ENCODE data around the gene SLC5A9.
"Not testable (repeated sequence)": the region's sequence is repeated elsewhere in the genome, so short reads cannot be mapped to it uniquely, and the experiment has no call there.

The SLC5A9 gene

GRCh38 chr1:48222501-48223242, at the start of gene SLC5A9:
Gene SLC5A9 (plus strand): TSS chr1:48222716. CDS start chr1:48222737, 21 bp downstream.
- DNase-seq: no peak

- DNase-seq: no peak
These were observed 47.4 kb upstream of the SLC5A9 start for GRCh38 chr1:48175116-48175515.

- no peak for DNase-seq
These were observed 45.3 kb upstream of the SLC5A9 start for GRCh38 chr1:48177257-48177656.

- DNase-seq: no peak
These were observed 40.7 kb upstream of the SLC5A9 start for GRCh38 chr1:48181669-48182367.

- no peak for DNase-seq
These were observed 40.1 kb upstream of the SLC5A9 start for GRCh38 chr1:48182439-48182838.

DNA sequence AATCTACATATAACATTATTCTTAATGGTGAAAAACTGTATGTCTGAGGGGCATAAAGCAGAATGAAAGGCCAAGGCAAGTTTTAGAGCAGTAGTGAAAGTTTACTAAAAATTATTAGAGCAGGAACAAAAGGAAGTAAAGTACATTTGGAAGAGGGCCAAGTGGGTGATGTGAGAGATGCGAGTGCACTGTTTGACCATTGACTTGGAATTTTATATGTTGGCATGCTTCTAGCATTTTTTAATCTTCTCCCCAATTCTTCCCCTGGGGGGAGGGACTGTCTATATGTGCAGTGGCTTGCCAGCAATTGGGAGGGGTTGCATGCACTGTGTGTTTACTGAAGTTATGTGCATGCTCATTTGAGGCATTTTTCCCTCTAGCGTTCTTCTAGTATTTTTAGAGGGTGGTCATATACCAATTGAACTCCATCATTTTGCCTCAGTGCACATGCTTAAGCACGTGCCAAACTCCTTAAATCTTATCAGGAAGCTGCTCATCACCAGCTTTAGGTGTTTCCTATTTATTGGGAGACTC, 36.1 kb upstream of the SLC5A9 start:
- no peak for DNase-seq

DNA sequence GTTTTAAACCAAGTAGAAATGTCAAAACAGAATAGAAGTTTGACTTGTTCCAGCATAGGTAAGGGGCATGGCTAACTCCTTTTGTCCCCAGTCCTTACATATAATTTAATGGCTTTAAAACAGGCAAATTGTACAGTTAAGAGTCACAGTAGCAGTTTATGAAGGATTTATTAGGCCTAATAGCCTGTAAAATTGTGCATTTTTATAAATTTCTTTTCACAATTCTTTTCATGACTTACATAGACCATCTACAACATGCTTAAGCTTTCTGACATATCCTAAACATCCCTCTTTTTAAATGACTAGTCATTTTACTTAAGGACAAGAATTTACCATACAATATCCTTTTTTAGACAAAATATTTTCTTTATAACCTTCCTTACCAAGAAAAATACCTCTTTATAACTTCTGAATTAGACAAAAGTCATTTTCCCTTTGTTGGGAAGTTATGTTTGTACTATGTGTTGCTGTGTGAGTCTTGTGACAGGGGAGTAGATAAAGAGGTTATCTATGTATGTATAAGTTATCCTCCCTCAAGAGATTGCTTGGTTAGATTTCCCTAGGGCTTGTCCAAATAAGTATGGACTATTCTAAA, 34.5 kb upstream of the SLC5A9 start:
- DNase-seq: no peak

DNA sequence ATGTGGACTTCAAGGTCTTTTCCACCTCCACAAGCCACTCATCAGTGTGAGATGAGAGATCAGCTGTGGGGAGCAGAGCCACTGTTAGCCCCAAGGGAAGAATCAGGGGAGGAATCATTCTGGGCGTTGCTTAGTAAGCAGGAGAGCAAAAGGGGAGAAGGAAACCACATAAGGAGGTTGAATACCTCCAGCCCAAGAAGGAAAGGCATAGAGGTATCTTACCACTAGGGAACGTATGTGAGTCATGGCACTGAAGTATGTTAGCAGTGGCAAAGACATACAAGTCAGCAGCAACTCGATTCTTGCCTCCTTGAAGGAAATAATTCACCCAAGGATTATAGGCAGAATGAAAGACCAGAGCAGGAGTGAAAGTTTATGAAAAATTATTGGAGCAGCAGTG, 31.6 kb upstream of the SLC5A9 start:
- DNase-seq: no peak

GRCh38 chr1:48194801-48195200, 27.7 kb upstream of the SLC5A9 start:
- DNase-seq: no peak

GRCh38 chr1:48196237-48196636, 26.3 kb upstream of the SLC5A9 start:
- peak in 1 of 2 experiments; percentile 21 for DNase-seq

- no peak for DNase-seq
These were observed 23.5 kb upstream of the SLC5A9 start for GRCh38 chr1:48198970-48199369.

DNA sequence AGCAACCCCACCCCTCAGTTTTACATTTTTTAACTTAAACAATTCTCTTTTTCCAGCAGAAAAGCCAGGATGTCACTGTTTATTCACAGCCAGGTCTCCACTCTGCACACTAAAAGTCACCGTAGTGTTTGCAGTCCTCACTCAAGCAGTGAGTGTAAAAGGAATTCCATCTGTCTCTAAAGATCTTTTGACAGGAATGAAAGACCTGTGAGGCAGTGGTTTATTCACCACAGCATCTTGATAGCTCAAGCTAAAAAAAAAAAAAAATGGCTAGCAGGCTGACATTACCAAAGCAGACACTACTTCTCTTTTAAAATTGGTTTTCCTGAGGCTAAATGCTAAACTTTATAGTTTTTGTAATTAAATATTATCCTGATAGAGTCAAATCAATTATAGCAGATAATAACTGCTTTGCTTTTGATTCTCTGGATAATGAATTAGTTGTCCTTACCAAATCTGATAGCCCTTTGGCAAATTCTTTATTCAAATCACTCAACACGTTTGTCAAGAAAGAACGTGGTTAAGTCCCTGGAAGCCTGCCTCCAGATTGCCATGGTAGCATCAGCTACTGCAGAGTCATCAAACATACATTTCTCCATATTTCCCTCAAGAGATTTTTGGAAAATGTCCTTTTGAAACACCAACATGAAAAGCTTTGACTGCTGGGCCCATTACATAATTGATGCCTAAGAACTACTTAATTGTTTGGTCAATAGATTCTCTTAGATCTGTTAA, 22.2 kb upstream of the SLC5A9 start:
- no peak for DNase-seq

DNA sequence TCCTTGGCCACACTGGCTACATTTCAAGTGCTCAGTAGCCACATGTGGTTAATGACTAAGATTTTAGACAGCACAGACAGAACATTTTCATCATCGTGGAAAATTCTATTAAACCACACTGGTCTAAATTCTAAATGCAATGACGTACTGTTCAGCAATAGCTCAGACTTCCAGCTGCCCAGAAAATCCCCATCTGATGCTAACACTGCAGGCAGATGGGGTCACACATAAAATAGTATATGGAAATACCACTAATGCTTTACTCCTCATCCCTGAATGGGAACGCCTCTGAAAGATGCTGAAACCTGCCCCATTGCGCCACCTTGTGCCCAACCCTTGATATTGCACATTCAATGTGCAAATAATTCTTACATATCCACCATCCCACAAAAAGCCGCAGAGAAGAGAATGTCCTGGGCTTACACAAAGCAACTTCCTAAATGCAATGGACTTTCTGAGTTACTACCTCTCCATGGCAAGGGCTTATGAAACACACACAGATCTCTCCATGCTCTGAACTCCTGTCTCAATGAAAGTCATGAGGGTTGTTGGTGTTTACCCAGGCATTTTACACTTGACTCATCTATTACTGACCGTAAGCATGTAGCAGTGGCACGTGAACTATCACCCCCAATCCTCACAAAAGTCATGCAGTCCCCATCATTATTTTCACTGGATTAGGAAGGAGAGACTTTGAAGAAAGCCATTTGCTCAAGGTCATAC, 20.3 kb upstream of the SLC5A9 start:
- peak; percentile 41 to 53 for DNase-seq

DNA sequence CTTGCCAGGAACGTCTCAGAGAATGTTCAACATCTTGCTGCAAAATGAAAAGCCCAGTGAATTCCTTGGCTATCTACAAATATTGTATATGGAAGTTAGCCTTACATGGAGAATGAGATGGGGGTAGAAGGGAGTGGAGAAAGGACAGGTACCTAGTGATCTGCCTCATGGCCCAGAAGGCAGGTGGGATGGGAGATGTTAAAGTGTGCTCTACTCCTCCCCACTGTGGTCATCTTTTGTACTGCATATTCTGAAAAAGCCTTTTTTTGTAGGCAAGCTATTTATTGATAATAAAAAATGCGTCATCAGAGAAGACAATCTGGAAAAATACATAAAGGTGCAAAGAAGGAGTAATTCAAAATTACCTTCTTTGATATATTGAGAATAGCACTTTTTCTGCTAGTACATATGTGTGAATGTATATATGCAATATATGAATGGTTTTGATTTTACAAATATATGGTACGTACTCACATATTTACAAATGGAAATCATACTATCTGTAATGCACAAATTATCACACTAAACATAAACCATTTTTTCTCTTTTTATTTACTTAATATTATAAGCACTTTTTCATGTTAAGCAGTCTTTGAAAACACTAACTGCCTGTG, 19.1 kb upstream of the SLC5A9 start:
- peak; percentile 19 to 37 for DNase-seq

DNA sequence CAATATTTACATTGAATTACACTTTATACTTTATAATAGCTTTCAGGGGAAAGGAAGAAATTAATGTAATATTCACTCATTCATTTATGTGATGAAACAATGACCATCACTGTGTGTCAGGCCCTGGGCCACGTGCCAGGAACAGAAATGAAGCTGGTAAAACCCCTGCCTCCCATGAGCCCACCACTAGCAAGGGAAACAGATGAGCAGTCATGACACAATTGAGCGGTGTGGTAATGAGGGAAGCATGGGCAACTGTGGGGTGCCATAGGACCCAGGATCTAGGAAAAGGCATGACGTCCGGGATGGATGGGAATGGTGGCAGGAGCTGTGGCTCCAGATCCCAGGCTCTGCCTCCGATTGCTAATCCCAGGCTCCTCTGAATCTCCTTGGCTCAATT, 17.0 kb upstream of the SLC5A9 start:
- no peak for DNase-seq

DNA sequence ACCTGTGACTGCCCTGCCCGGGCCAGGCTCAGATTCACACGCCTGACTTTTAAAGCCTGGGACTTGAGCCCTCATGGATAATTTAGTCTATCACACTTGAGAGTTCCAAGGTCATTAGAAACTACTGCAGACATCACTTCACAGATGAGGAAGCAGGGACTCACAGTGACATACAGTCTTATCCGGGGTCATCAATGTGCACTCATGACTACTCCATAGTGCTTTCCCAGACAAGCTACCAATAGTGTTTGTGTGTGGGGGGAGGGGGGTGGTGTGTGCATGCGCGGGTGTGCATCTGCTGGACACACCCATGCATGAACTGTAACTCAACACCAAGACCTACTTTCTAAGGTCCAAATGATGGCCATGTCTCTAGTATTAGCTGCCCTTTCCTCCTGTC, 16.1 kb upstream of the SLC5A9 start:
- DNase-seq: no peak

GRCh38 chr1:48207131-48207530, 15.4 kb upstream of the SLC5A9 start:
- no peak for DNase-seq

GRCh38 chr1:48207536-48208075, 14.9 kb upstream of the SLC5A9 start:
- DNase-seq: no peak

GRCh38 chr1:48208251-48208650, 14.3 kb upstream of the SLC5A9 start:
- DNase-seq: no peak

DNA sequence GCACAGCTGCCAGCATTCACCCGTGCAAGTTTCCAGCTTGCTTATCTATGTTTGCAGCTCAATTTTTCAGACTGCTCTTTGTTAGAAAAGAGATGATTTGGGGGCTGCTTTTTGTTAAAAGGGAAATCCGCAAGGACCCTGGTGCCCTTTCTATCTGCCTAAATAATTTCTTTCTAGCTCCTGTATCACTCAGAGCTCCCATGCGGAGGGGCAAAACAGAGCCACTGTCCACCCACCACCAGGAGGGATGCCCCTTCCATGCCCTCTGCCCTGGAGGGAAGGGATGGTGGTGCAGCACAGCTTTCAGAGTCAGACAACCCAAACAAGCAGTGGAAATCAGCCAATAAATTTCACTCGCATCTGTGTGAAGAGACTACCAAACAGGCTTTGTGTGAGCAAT, 13.9 kb upstream of the SLC5A9 start:
- no peak for DNase-seq

GRCh38 chr1:48213462-48213861, 9.1 kb upstream of the SLC5A9 start:
- not testable (repeated sequence) for DNase-seq

DNA sequence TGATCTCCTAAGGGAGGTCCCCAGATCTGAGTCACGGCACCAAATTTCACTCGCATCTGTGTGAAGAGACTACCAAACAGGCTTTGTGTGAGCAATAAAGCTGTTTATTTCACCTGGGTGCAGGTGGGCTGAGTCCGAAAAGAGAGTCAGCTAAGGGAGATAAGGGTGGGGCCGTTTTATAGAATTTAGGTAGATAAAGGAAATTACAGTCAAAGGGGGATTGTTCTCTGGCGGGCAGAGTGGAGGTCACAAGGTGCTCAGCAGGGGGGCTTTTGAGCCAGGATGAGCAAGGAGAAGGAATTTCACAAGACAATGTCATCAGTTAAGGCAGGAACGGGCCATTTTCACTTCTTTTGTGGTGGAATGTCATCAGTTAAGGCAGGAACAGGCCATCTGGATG, 8.2 kb upstream of the SLC5A9 start:
- DNase-seq: not testable (repeated sequence)

Data from AML-193 (cell line).